ENCODE data around the gene STK32C.
"Not testable (repeated sequence)": the region's sequence is repeated elsewhere in the genome, so short reads cannot be mapped to it uniquely, and the experiment has no call there.

Gene STK32C

DNA sequence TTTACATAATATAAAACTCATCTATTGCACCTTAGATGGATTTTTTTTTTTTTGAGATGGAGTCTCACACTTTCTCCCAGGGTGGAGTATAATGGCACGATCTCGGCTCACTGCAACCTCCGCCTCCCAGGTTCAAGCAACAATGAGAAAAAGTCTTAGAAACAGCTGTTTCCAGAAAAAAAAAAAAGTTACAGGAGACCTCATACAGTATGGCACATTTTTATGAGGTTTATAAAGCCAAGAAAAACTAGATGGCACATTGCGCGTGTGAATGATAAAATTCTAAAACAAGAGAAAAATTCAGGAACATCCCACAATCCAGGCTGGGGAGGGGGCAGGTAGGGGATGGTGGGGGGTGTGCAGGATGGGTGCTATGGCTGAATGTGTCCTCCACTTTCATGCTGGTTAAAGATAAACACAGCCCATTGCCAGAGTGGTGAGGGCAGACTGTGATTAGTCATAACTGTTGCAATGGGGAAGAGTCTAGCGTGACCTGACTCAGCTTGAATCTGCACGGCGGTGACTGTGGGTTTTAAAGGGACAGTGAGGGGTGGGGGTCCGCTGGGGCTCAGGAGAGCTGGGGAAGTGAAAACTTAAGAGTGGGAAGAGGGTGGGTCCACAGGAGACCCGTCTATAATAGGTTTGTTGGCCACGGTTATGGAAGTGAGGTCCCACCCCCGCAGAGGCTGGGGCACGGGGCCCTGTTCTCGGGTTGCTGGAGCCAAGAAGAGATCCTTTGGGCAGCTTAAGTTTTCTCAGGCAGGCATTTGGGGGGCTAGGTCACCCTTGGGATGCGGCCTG, 12.3 kb upstream of the STK32C start:
- DNase-seq (ENCODE audit: low read depth, low spot score) = peak; percentile 86

DNA sequence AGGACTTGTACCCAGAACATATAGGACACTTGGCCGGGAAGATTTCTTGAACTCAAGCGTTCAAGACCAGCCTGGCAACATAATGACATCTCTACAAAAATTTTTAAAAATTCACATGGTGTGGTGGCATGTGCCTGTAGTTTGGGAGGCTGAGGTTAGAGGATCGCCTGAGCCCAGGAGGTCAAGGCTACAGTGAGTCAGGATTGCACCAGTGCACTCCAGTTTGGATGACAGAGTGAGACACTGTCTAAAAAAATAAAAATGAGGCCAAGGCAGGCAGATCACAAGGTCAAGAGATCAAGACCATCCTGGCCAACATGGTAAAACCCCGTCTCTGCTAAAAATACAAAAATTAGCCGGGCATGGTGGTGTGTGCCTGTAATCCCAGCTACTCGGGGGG, 9.7 kb upstream of the STK32C start:
- DNase-seq (ENCODE audit: low read depth, low spot score) = not testable (repeated sequence)

DNA sequence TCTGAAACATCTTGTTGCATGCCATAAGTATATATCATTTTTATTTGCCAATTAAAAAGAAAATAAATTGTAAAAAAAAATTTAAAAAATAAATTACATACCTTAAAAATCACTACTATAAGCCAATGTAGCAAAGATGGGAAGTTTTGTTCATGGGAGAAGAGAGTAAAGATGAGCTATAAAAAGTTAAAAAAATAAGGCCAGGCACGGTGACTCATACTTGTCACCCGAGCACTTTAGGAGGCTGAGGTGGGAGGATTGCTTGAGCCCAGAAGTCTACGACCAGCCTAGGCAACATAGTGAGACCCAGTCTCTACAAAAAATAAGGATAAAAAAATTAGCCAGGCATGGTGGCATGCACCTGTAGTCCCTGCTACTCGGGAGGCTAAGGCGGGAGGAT, 8.4 kb upstream of the STK32C start:
- DNase-seq (ENCODE audit: low read depth, low spot score) = no peak

DNA sequence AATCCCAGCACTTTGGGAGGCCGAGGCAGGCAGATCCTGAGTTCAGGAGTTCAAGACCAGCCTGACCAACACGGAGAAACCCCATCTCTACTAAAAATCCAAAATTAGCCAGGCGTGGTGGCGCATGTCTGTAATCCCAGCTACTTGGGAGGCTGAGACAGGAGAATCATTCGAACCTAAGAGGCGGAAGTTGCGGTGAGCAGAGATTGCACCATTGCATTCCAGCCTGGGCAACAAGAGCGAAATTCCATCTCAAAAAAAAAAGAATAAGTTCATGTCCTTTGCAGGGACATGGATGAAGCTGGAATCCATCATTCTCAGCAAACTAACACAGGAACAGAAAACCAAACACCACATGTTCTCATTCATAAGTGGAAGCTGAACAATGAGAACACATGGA, 7.1 kb upstream of the STK32C start:
- DNase-seq (ENCODE audit: low read depth, low spot score) = not testable (repeated sequence)

DNA sequence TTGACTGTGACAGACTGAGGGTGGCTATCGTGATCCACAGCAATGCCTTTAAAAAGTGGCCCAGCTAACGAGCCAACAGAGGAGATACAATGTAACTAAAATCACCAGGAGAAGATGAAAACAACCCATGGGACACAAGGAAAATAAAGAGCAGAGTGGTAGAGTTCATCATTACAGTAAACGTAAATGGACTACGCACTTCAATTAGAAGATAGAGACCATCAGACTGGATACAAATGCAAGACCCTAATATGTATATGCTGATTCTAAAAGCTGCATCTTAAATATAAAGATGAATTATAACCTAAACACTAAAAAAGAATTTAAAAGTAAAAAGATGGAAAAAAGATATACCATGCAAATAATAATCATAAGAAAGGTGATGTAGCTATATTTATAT, 6.6 kb upstream of the STK32C start:
- DNase-seq (ENCODE audit: low read depth, low spot score) = no peak

DNA sequence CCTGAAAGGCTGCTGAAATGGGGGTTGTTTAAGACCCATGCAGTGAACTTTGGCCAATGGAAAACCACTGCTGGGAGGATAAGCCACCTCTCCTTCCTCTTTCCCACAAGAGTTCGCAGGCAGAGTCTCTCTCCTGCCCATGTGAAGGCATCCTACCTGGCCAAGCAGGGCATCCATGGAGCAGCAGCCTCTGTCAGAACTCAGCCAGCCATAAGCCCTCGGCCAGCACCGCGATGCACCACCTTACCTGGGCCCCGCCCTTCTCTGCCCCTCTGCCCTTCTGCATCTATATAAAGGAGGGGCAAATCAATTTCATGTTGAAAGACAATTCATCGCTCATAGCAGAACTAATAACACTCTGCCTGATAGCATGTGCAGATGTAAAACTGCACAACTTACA, 6.1 kb upstream of the STK32C start:
- DNase-seq (ENCODE audit: low read depth, low spot score) = no peak

DNA sequence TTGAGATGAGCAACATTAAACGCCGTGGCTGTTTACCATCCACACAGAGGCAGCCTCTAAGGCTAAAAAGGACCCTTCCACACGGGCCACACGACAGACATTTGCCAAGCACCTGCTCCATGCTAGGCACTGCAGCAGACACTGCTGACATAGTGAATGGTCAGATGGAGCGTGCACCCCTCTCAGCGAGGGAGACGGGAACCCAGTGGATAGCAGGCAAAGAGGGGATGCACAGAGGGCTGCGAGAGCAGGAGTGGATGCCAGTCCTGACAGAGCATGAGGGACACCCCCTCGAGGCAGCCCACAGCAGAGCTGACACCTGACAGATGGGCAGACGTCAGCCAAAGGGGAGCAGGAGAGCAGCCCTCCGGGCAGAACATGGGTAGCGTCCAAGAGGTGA, 5.6 kb upstream of the STK32C start:
- no peak for DNase-seq (ENCODE audit: low read depth, low spot score)

DNA sequence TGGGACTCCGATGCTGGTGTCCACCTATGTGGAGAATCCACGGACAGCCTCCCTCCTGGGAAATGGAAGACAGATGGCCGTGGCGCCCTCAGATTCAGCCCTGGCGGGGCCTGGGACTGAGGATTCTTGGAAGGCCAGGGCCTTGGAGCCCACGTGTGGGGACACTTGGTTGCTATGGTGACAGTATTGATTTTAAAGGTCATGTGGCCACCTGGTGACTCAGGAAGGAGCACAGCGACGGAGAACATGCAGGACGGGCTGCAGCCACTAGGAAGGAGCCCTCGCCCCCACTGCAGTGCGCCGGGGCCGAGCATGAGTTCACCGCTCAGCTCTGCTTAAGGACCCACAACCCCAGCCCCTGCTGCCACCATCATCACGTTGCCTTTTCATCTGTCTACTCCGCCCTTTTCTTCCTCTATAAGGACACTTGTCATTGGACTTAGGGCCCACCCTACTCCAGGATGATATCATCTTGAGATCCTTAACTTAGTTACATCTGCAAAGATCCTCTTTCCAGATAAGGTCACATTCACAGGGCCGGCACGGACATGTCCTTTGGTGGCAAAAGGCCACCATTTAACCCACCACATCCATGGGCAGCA, 3.7 kb upstream of the STK32C start:
- no peak for DNase-seq (ENCODE audit: low read depth, low spot score)

DNA sequence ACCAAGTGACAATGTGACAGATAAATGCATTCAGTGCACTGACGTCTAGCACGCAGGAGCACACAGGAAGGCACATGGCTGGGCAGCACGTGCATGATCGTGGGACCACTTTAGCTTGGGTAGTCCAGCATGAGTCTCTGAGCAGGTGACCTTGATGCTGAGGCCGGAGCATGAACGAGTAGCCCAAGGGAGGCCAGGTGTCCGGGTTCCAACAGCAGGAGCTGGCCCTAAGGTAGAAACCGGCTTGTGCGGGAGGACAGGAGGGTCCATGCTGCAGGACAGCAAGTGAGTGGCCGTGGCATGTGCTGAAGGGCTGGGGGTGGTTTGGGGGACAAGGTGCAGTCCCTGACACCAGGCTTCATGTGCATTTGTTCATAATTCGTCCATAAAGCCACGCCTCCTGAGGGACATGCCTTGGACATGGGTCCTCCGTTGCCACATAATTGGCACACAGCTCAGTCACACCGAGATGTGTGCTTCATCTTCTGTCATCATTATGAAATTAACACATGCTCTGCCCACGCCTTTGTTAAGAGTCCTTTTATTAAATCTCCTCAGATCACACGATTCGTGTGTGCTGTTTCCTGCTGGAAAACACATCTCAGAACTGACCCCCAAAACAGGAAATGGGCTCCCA, 3.1 kb upstream of the STK32C start:
- no peak for DNase-seq (ENCODE audit: low read depth, low spot score)

DNA sequence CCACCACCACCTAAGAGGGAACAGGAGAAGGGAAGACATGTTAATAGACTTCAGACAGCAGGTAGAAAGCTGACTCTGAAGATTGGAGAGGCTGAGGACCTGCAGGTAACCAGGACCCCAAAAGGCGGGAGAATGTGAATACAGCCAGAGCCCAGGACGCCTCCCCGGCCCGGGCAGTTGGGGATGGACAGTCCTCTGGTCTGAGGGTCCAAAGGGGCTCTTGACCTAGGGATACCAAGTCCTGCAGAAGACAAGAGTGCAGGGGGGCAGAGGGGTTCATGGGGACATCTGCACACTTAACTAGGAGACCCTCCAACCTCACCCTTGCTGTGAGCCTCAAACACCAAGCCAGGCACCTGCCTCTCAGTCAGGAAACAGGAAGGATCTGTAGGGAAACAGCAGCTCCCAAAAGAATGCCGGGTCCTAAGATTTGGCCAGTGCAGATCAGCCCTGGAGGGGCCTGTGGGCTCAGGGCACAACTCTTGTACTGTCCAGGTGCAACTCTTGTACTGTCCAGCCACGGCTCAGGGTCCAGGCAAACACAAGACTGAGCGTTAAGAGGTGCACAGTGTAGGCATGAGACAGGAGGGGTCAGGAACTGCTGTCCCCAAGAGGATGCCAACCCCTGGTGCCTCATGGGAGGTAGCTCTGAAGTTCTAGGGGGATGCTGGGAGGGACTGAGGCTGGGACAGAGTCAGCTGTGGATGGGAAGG, 2.3 kb upstream of the STK32C start:
- DNase-seq (ENCODE audit: low read depth, low spot score) = no peak

DNA sequence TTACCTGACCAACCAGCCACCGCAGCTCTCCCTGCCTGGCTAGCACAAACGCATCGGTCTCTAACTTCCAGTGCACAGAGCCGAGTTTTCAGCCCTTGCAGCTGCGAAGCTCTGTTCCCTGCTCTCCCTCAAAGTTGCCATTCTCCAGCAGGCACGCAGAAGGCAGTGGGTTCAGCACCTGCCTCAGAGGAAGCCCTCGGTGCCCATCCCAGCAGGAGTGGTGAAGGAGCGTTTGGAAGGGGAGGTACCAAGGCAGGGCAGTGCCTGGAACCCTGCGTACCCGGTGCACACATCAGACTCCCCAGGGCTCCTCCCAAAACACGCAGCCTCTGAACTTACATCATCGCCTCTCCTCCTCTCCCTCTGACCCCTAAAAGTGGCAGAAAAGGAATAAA, 1.7 kb upstream of the STK32C start:
- no peak for DNase-seq (ENCODE audit: low read depth, low spot score)

DNA sequence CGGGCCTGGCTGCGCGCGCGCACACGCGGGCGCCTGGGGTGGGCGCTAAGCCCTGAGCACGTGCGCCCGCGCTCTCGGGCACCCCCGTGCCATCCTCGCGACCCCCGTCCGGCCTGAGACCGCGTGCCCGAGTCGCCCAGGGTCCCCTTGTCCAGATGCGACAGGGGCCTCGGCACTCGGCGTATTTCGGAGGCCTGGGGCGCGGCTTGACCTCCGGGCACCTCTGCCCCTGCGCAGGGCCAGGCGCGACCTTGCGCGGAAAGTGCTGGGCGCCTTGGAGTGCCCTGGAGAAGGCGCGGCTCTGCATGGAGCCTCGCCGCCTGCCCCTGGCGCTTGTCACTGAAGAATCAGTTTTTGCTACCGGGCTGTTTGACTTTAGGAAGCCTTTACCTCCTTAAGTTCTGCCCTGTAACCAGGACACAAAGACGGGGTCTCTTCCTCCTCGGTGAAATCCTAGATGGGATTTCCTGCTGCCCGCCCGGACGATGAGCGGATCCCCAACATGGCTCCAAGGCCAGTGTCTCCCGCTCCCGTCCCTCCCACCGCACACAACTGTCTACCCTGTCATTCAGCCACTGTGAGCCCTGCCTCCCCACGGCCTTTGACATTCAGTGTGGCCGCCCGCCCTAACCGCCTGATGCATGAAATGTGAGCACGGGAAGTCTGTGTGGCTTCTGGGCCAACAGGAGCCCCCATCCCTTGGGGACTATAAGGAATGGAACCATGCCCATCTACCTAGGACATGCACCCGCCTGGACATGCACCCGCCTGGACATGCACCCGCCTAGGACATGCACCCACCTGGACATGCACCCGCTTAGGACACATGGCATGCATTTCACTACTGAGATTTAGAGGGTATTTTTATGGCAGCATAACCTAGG, 1.1 kb upstream of the STK32C start:
- peak; percentile 21 for DNase-seq (ENCODE audit: low read depth, low spot score)

DNA sequence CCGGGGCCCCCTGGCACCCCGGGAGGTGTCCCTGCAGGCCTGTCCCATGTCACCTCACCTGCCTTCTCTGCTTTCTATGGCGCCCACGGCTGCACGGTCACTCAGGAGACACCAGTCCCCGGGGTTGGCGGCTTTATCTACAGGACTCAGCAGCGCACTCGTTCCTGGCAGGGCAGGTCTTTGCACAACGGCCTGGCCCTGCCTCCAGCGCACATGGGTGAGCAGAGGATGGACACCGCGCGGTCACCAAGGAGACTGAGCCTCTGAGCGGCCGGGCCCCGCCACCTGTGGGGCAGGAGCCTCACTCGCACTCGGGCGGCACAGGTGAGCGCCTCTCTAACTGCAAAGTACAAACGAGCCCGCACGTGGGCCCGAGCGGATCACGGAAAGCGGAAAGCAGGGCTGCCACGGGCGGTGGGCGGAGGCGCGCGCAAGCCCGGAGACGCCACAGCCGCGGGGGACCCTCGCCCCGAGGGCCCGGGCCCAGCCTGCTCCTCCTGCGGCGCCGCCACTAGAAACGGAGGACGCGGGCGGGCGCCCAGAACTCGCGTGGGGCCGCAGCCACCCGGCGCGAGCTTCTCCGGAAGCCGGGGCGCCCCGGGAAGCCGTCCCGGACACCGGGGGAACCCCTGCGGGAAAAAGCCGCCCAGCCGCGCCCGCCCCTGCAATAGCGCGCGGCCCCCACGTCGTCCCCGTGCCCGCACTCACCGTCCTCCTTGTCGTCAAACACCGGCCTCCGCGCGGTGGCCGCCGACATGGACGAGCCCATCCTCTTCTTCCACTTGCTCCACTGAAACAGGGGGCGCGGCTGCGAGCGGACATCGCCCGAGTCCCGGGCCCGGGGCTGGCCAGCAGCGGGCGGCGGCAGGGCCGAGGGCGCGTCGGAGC, 642 bp downstream of the STK32C start:
- peak; percentile 32 for DNase-seq (ENCODE audit: low read depth, low spot score)

DNA sequence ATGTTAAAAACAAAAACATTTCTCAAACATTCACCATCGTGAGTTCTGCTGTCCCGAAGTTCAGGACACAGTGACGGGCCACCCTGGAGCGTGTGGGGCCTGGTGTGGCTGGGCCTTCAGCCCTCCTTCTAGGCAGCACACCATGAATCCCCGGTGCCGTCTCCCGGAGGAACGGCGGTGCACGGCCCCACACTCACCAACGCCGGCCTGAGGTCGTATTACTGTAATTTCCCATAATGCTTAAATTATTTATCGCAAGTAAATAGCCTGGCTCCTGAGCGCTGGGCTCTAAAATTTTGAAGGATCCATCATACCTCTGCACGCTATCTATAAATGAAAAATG, 1.4 kb downstream of the STK32C start:
- no peak for DNase-seq (ENCODE audit: low read depth, low spot score)

DNA sequence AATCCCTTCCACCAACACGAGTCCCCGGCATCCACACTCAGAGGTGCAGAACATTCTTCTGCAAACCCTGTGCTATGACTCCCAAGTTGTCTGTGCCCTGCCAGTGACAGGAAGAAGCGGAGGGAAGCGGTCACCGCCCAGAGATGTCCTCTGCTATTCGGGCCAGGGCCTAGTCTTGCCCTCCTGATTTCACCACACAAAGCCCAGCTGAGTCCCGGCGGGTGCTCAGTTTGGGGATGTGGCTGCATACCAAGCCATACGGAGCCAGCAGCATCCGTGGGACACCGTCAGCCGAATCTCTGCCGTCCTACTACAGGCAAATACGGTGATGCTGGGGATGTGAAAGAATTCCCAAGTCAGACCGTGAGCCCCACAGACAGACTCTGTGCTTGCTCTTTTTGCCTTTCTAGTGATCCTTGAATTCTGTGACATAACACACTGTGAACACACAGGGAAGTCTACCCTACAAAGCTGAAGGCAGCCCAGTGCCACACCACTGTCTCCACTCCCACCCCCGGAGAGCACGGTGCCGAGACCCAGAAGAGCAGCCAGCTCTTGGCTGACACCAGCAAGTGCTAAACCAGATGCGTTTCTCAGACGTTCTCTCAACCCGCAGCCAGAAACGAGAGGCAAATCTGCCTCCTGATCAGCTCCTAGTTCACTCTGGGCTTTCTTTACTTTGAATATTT, 2.0 kb downstream of the STK32C start:
- DNase-seq (ENCODE audit: low read depth, low spot score) = no peak

DNA sequence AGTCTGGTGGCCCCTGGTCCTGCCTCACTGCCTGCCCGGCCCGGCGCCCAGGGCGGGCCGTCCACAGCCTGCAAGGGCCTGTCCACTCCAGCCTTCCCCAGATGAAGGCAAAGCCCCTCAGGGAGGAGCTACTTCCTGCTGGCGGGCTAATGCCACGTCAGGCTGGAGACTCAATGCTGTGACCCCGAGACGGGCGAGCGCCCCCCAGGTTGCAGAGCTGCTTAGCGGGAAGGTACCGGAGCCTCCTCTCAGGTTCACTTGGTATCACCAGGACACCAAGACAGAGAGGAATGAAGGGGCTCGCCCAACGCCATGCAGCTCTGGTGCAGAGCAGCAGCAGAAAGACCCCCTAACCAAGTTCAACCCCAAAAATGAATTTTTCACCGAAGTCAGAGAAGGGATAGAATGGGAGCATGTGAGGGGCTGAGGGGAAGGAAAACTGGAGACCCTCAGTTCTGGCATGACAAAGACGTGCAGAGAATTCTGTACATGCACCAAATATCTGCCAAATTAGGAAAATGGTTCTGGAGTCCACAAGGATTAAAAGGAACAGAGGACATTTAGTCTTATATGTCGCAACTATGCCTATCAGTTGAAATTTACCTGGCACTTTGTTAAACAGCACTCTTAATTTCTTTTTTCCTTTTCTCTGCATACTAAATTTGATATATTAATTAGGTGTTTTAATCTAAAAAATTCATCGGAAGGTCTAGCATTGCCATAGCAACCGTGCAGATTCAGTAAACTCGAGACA, 2.8 kb downstream of the STK32C start:
- DNase-seq (ENCODE audit: low read depth, low spot score) = no peak

DNA sequence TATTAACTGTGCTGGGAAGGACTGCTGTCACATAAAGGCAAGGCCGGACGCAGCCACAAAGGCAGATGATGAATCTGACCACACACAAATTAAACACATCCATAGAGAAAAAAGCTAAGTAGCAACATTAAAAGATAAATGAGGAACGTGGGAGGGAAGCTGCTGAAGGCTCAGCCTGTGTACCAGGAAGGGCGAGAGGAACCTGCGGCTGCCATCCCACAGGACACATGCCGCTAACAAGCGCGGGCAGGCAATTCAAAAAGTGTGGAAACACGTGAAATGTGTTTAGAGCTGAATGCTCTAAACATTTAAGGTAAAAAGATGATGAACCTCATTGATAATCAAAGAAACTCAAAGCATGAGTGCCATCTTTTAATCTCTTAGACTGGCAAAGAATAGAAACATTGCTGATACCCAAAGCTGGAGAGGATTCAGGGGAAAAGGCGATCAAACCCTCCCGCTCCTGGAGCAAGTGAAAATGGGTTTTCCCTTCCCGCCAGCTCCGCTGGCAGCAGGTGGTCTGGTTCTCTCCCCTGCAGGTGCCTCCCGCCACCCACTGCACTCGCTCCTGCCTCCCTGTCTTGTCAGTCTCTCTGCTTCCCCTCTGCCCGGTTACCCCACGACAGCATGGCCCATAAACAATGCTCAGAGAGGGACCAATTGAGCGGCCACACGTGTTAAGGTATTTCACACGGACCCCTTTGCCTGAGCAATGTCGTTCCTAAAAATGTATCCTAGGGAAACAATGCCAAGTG, 4.2 kb downstream of the STK32C start:
- no peak for DNase-seq (ENCODE audit: low read depth, low spot score)

Data from astrocyte of the hippocampus (primary cell).